WTC11 (cell line): Measurements from ENCODE around the gene IFNAR1. TPM values are rescaled to one million over a fixed set of nuclear protein-coding genes. Genes with fewer than 3 reads are reported as not detected.

ENCODE experiments used
- ATAC-seq: fragments of 200-7000 bp; cut with Tn5 transposase; 2 replicates; pipeline ENCODE4 v1.10.0; 2021; ENCODE audit warnings: mild to moderate bottlenecking, moderate library complexity
- CTCF ChIA-PET: fragments of 300-600 bp; sonication (Branson Sonifier 250); formaldehyde crosslinking; loops from one replicate; lab custom pipeline; 2021; ENCODE audit warnings: antibody characterized with exemption; lab: Charles Lee
- POLR2A ChIA-PET: fragments of 350-600 bp; sonication (Branson Sonifier 250); formaldehyde crosslinking; loops from one replicate; lab custom pipeline; 2021; ENCODE audit warnings: antibody characterized with exemption; lab: Charles Lee
- DNase-seq: peaks from one replicate; pipeline ENCODE4 v3.0.0; 2021; ENCODE audit warnings: low spot score
- H3K27ac Mint-ChIP-seq: 2 replicates; pipeline ENCODE4 v1.8.0; 2021; ENCODE audit warnings: mixed read lengths
- H3K27me3 Mint-ChIP-seq: 2 replicates; pipeline ENCODE4 v1.8.0; 2021; ENCODE audit warnings: low read depth, mild to moderate bottlenecking, moderate library complexity, mixed read lengths
- H3K36me3 Mint-ChIP-seq: 2 replicates; pipeline ENCODE4 v1.8.0; 2021; ENCODE audit warnings: mixed read lengths
- H3K4me1 Mint-ChIP-seq: 2 replicates; pipeline ENCODE4 v1.8.0; 2022; ENCODE audit warnings: mixed read lengths
- H3K4me3 Mint-ChIP-seq: 2 replicates; pipeline ENCODE4 v1.8.0; 2021; ENCODE audit warnings: mild to moderate bottlenecking, moderate library complexity, mixed read lengths
- H3K9me3 Mint-ChIP-seq: 2 replicates; pipeline ENCODE4 v1.8.0; 2021; ENCODE audit warnings: mixed read lengths
- EMX1 ChIP-seq: fragments of 250-450 bp; sonication (Bioruptor Pico); IDR thresholded peaks from 2 replicates; pipeline ENCODE4 v1.8.0; 2021; ENCODE audit warnings: mild to moderate bottlenecking
- ETV6 ChIP-seq: sonication (generic); formaldehyde crosslinking; IDR thresholded peaks from 2 replicates; pipeline ENCODE4 v1.8.1; 2022; ENCODE audit warnings: mild to moderate bottlenecking, missing genetic modification reagents
- GRHL2 ChIP-seq: fragments of 250-450 bp; sonication (Bioruptor Pico); IDR thresholded peaks from 2 replicates; pipeline ENCODE4 v1.8.0; 2022; ENCODE audit warnings: mild to moderate bottlenecking, moderate library complexity; ENCODE audit not compliant: insufficient replicate concordance, severe bottlenecking
- MXD4 ChIP-seq: fragments of 250-450 bp; sonication (Bioruptor Pico); IDR thresholded peaks from 2 replicates; pipeline ENCODE4 v1.8.0; 2021; ENCODE audit warnings: mild to moderate bottlenecking, moderate library complexity, borderline replicate concordance
- NFATC4 ChIP-seq: fragments of 250-450 bp; sonication (Bioruptor Pico); IDR thresholded peaks from 2 replicates; pipeline ENCODE4 v1.9.0; 2021; ENCODE audit warnings: mild to moderate bottlenecking
- NR1H2 ChIP-seq: sonication (generic); formaldehyde crosslinking; IDR thresholded peaks from 2 replicates; pipeline ENCODE4 v1.9.0; 2021; ENCODE audit warnings: mild to moderate bottlenecking, moderate library complexity, missing genetic modification reagents
- PRRX2 ChIP-seq: fragments of 250-450 bp; sonication (Bioruptor Pico); IDR thresholded peaks from 2 replicates; pipeline ENCODE4 v1.8.0; 2021; ENCODE audit warnings: mild to moderate bottlenecking
- SMAD4 ChIP-seq: sonication (generic); formaldehyde crosslinking; IDR thresholded peaks from 2 replicates; pipeline ENCODE4 v1.8.0; 2022; ENCODE audit warnings: mild to moderate bottlenecking, missing genetic modification reagents
- SP1 ChIP-seq: sonication (generic); formaldehyde crosslinking; conservative IDR thresholded peaks from 2 replicates; pipeline ENCODE4 v1.8.1; 2022; ENCODE audit warnings: missing genetic modification reagents
- TCF7 ChIP-seq: sonication (generic); formaldehyde crosslinking; IDR thresholded peaks from 2 replicates; pipeline ENCODE4 v1.8.0; 2022; ENCODE audit warnings: mild to moderate bottlenecking, low read depth, missing genetic modification reagents, moderate library complexity
- ZNF138 ChIP-seq: sonication (generic); formaldehyde crosslinking; conservative IDR thresholded peaks from 2 replicates; pipeline ENCODE4 v1.8.1; 2022; ENCODE audit warnings: mild to moderate bottlenecking, moderate library complexity, missing genetic modification reagents
- ZNF232 ChIP-seq: sonication (generic); formaldehyde crosslinking; IDR thresholded peaks from 2 replicates; pipeline ENCODE4 v1.8.0; 2022; ENCODE audit warnings: mild to moderate bottlenecking, missing genetic modification reagents
- ZNF317 ChIP-seq: sonication (generic); formaldehyde crosslinking; IDR thresholded peaks from 2 replicates; pipeline ENCODE4 v1.8.1; 2023; ENCODE audit warnings: low read depth, mild to moderate bottlenecking, moderate library complexity, missing genetic modification reagents, borderline replicate concordance
- ZNF396 ChIP-seq: fragments of 250-450 bp; sonication (Bioruptor Pico); IDR thresholded peaks from 2 replicates; pipeline ENCODE4 v1.8.0; 2021; ENCODE audit warnings: mild to moderate bottlenecking, moderate library complexity, borderline replicate concordance
- ZNF423 ChIP-seq: fragments of 250-450 bp; sonication (Bioruptor Pico); IDR thresholded peaks from 2 replicates; pipeline ENCODE4 v2.1.2; 2022; ENCODE audit warnings: mild to moderate bottlenecking, moderate library complexity
- total RNA-seq: library from RNA; stranded (reverse); gene quantifications from 3 replicates; pipeline ENCODE4 v1.2.3, GENCODE V29; 2021
- TF ChIP-seq, protein P1 (sequence below): sonication (generic); formaldehyde crosslinking; IDR thresholded peaks from 2 replicates; pipeline ENCODE4 v1.8.1; 2023; ENCODE audit warnings: mild to moderate bottlenecking, missing genetic modification reagents, moderate library complexity
- TF ChIP-seq, protein P2 (sequence below): sonication (generic); formaldehyde crosslinking; IDR thresholded peaks from 2 replicates; pipeline ENCODE4 v1.8.1; 2022; ENCODE audit warnings: low read depth, mild to moderate bottlenecking, moderate library complexity, missing genetic modification reagents, borderline replicate concordance
- TF ChIP-seq, protein P3 (sequence below): sonication (generic); formaldehyde crosslinking; IDR thresholded peaks from 2 replicates; pipeline ENCODE4 v1.8.1; 2023; ENCODE audit warnings: mild to moderate bottlenecking, moderate library complexity, missing genetic modification reagents
- TF ChIP-seq, protein P4 (sequence below): sonication (generic); formaldehyde crosslinking; IDR thresholded peaks from 2 replicates; pipeline ENCODE4 v1.8.0; 2023; ENCODE audit warnings: missing genetic modification reagents
- TF ChIP-seq, protein P5 (sequence below): sonication (generic); formaldehyde crosslinking; IDR thresholded peaks from 2 replicates; pipeline ENCODE4 v1.8.0; 2022; ENCODE audit warnings: mild to moderate bottlenecking, missing genetic modification reagents
- TF ChIP-seq, protein P6 (sequence below): sonication (generic); formaldehyde crosslinking; IDR thresholded peaks from 2 replicates; pipeline ENCODE4 v1.8.1; 2023; ENCODE audit warnings: mild to moderate bottlenecking, missing genetic modification reagents, borderline replicate concordance

The IFNAR1 gene
- total RNA-seq, 1 experiment from 2014 or later: 12.2 TPM

DNA sequence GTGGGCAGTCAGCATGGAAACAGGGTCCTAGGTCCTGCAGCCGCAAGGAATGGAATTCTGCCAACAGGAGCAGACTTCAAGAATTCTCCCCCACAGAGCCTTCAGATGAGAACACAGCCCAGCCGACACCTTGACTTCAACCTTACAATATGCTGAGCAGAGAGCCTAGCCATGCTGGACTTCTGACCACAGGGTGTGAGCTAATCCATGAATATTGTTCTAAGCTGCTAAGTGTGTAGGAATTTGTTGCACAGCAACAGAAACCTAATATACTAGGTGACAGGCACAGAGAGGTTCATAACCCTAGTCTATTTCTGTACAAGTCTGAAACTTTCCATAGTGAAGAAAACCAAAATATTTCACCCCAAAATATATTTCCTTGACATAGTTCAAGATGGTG is 45.5 kb downstream of the IFNAR1 start (continued):
- TF ChIP-seq, protein P1, sequence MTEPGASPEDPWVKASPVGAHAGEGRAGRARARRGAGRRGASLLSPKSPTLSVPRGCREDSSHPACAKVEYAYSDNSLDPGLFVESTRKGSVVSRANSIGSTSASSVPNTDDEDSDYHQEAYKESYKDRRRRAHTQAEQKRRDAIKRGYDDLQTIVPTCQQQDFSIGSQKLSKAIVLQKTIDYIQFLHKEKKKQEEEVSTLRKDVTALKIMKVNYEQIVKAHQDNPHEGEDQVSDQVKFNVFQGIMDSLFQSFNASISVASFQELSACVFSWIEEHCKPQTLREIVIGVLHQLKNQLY (CRISPR knock-in tag): no peak

DNA sequence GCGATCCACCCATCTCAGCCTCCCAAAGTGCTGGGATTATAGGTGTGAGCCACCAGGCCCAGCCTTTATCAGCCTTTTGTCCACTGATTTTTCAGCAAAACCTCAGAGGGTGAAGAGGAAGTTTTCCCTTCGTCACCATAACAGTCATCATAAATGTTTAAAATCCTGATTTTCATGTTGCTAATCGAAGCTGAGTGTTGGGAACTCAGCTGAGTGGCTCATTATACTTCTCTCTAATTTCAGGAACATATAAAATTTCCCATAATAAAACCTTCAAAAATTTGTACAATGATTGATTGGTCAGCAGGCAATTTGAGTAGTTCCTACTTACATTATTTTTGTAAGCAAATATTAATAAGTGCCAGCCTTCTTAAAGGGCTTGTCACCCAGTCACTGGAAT is 46.6 kb downstream of the IFNAR1 start:
- Mint-ChIP-seq H3K4me3 (no peak overlapping the region), H3K27ac (no peak overlapping the region), H3K36me3 (peaks cover 42% of the 10 kb centered on the region), H3K9me3 (peaks cover 42% of the 10 kb centered on the region), H3K27me3 (peaks cover 9% of the 10 kb centered on the region), H3K4me1 (peaks cover 8% of the 10 kb centered on the region)
- POLR2A ChIA-PET: no interaction called here
- CTCF ChIA-PET: interaction anchor here (1.1 to 3.0 kb wide), 2 partner anchors 10 to 25 kb away, joined by 5 to 11 read pairs; no protein-coding TSS in a partner anchor
- TF ChIP-seq, protein P2, sequence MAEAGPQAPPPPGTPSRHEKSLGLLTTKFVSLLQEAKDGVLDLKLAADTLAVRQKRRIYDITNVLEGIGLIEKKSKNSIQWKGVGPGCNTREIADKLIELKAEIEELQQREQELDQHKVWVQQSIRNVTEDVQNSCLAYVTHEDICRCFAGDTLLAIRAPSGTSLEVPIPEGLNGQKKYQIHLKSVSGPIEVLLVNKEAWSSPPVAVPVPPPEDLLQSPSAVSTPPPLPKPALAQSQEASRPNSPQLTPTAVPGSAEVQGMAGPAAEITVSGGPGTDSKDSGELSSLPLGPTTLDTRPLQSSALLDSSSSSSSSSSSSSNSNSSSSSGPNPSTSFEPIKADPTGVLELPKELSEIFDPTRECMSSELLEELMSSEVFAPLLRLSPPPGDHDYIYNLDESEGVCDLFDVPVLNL: no peak
- TF ChIP-seq, protein P3, sequence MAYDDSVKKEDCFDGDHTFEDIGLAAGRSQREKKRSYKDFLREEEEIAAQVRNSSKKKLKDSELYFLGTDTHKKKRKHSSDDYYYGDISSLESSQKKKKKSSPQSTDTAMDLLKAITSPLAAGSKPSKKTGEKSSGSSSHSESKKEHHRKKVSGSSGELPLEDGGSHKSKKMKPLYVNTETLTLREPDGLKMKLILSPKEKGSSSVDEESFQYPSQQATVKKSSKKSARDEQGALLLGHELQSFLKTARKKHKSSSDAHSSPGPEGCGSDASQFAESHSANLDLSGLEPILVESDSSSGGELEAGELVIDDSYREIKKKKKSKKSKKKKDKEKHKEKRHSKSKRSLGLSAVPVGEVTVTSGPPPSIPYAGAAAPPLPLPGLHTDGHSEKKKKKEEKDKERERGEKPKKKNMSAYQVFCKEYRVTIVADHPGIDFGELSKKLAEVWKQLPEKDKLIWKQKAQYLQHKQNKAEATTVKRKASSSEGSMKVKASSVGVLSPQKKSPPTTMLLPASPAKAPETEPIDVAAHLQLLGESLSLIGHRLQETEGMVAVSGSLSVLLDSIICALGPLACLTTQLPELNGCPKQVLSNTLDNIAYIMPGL (CRISPR knock-in tag): no peak
- TF ChIP-seq PRRX2 (CRISPR knock-in tag): no peak
- no peak for TF ChIP-seq SMAD4 (CRISPR knock-in tag)
- TF ChIP-seq ZNF423: no peak
- no peak for TF ChIP-seq ZNF317 (CRISPR knock-in tag)
- TF ChIP-seq, protein P4, sequence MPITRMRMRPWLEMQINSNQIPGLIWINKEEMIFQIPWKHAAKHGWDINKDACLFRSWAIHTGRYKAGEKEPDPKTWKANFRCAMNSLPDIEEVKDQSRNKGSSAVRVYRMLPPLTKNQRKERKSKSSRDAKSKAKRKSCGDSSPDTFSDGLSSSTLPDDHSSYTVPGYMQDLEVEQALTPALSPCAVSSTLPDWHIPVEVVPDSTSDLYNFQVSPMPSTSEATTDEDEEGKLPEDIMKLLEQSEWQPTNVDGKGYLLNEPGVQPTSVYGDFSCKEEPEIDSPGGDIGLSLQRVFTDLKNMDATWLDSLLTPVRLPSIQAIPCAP (CRISPR knock-in tag): no peak
- TF ChIP-seq MXD4 (CRISPR knock-in tag): no peak
- TF ChIP-seq ETV6 (CRISPR knock-in tag): no peak
- TF ChIP-seq TCF7 (CRISPR knock-in tag): no peak
- TF ChIP-seq, protein P5, sequence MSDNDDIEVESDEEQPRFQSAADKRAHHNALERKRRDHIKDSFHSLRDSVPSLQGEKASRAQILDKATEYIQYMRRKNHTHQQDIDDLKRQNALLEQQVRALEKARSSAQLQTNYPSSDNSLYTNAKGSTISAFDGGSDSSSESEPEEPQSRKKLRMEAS: no peak
- TF ChIP-seq ZNF138 (CRISPR knock-in tag): no peak
- TF ChIP-seq NR1H2 (CRISPR knock-in tag): no peak
- DNase-seq (no peak), ATAC-seq (no peak)

DNA sequence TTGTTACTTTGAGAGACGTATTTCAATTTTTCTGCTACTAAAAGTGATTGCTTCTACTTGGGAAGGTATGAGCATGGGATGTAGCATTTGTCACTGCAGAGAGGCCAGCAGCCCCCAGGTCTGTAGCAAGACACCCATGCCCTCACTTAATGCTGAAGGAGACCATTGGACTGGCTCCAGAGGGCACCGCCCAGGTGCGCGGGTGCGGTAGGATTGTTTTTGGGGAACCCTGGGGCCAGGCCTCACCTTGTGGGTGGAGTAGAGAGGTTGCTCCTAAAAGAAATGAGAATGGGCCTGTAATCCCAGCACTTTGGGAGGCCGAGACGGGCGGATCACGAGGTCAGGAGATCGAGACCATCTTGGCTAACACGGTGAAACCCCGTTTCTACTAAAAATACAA is 47.8 kb downstream of the IFNAR1 start:
- TF ChIP-seq GRHL2 (CRISPR knock-in tag) (no peak), ZNF396 (CRISPR knock-in tag) (no peak)
- ATAC-seq (no peak), DNase-seq (no peak)
- ChIA-PET POLR2A (interaction anchor here (0.7 kb wide), 1 partner anchor 570 kb away, joined by 6 read pairs; no protein-coding TSS in a partner anchor), CTCF (interaction anchor here (0.7 to 1.1 kb wide), 2 partner anchors 24 to 531 kb away, joined by 3 to 5 read pairs; no protein-coding TSS in a partner anchor)
- peaks cover 30% of the 10 kb centered on the region for H3K9me3 Mint-ChIP-seq
- no peak overlapping the region for H3K4me3 Mint-ChIP-seq
- no peaks in the 10 kb centered on the region; the same call in none of the 2 replicates for H3K27me3 Mint-ChIP-seq
- H3K36me3 Mint-ChIP-seq: peaks cover 30% of the 10 kb centered on the region
- H3K4me1 Mint-ChIP-seq: peaks cover 5% of the 10 kb centered on the region; the same call in 1 of the 2 replicates
- H3K27ac Mint-ChIP-seq: no peak overlapping the region

DNA sequence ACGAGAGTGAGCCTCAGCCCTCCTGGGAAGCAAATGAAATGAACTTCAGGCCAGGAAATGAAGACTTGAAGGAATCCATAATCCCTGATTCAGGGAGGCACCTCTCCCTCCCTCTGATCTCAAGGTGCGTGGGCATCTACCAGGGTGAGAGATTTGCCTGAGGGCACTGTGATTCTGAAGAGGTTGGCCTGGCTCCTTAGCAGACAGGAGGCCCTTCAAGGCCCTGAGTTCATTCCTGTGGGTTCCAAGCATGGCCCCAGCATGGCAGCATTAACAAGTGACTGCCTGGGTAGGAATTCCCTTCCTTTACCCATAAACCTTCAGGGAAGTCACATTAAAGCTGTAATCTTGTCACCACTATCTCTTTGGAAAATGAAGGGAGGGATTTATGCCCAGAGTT is 48.7 kb downstream of the IFNAR1 start:
- DNase-seq (no peak), ATAC-seq (no peak)
- Mint-ChIP-seq H3K27me3 (no peaks in the 10 kb centered on the region; the same call in 1 of the 2 replicates), H3K9me3 (peaks cover 21% of the 10 kb centered on the region), H3K4me3 (no peak overlapping the region), H3K27ac (no peak overlapping the region), H3K4me1 (peaks cover 4% of the 10 kb centered on the region; the same call in 1 of the 2 replicates), H3K36me3 (peaks cover 21% of the 10 kb centered on the region)
- ChIA-PET CTCF (interaction anchor here (1.1 kb wide), 1 partner anchor 173 kb away, joined by 6 read pairs; no protein-coding TSS in a partner anchor), POLR2A (no interaction called here)
- TF ChIP-seq, protein P6, sequence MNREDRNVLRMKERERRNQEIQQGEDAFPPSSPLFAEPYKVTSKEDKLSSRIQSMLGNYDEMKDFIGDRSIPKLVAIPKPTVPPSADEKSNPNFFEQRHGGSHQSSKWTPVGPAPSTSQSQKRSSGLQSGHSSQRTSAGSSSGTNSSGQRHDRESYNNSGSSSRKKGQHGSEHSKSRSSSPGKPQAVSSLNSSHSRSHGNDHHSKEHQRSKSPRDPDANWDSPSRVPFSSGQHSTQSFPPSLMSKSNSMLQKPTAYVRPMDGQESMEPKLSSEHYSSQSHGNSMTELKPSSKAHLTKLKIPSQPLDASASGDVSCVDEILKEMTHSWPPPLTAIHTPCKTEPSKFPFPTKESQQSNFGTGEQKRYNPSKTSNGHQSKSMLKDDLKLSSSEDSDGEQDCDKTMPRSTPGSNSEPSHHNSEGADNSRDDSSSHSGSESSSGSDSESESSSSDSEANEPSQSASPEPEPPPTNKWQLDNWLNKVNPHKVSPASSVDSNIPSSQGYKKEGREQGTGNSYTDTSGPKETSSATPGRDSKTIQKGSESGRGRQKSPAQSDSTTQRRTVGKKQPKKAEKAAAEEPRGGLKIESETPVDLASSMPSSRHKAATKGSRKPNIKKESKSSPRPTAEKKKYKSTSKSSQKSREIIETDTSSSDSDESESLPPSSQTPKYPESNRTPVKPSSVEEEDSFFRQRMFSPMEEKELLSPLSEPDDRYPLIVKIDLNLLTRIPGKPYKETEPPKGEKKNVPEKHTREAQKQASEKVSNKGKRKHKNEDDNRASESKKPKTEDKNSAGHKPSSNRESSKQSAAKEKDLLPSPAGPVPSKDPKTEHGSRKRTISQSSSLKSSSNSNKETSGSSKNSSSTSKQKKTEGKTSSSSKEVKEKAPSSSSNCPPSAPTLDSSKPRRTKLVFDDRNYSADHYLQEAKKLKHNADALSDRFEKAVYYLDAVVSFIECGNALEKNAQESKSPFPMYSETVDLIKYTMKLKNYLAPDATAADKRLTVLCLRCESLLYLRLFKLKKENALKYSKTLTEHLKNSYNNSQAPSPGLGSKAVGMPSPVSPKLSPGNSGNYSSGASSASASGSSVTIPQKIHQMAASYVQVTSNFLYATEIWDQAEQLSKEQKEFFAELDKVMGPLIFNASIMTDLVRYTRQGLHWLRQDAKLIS: no peak
- TF ChIP-seq ZNF317 (CRISPR knock-in tag) (no peak), EMX1 (CRISPR knock-in tag) (no peak), NFATC4 (CRISPR knock-in tag) (no peak), SMAD4 (CRISPR knock-in tag) (no peak), ZNF232 (CRISPR knock-in tag) (no peak), TCF7 (CRISPR knock-in tag) (no peak), ZNF396 (CRISPR knock-in tag) (no peak), SP1 (no peak)
- TF ChIP-seq, protein P1 (CRISPR knock-in tag): no peak
